Measurements from ENCODE around the gene HTATSF1.

HTATSF1 gene, protein sequence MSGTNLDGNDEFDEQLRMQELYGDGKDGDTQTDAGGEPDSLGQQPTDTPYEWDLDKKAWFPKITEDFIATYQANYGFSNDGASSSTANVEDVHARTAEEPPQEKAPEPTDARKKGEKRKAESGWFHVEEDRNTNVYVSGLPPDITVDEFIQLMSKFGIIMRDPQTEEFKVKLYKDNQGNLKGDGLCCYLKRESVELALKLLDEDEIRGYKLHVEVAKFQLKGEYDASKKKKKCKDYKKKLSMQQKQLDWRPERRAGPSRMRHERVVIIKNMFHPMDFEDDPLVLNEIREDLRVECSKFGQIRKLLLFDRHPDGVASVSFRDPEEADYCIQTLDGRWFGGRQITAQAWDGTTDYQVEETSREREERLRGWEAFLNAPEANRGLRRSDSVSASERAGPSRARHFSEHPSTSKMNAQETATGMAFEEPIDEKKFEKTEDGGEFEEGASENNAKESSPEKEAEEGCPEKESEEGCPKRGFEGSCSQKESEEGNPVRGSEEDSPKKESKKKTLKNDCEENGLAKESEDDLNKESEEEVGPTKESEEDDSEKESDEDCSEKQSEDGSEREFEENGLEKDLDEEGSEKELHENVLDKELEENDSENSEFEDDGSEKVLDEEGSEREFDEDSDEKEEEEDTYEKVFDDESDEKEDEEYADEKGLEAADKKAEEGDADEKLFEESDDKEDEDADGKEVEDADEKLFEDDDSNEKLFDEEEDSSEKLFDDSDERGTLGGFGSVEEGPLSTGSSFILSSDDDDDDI

GRCh38 chrX:136497556-136498052, at the start of gene HTATSF1:
Gene HTATSF1, plus strand, starts transcription at chrX:136497592. Its CDS starts 93 bp downstream, at chrX:136497685.
- DNase-seq (ENCODE audit: low spot score), result peak; percentile 4

DNA sequence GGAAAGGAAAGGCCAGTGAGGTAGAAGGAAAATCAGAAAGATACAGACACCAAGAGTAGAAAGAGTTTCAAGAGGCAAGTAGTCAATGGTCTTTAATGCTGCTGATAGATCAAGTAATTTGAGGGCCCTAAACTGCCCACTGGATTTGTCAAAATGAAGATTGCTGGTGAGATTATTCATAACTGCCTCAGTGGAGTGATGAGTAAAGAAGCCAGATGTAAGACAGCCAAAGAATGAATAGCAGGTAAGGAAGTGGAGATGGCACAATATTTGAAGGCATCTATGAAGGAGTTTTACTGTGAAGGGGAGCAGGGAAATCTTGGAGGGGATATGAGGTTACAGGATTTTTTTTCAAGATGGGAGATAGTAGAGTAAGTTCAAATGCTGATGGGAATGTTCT, 49.4 kb upstream of the HTATSF1 start:
- no peak for DNase-seq (ENCODE audit: low spot score)

GRCh38 chrX:136450050-136450830, 47.2 kb upstream of the HTATSF1 start:
- no peak for DNase-seq (ENCODE audit: low spot score)

GRCh38 chrX:136452614-136453013, 44.8 kb upstream of the HTATSF1 start:
- no peak for DNase-seq (ENCODE audit: low spot score)

DNA sequence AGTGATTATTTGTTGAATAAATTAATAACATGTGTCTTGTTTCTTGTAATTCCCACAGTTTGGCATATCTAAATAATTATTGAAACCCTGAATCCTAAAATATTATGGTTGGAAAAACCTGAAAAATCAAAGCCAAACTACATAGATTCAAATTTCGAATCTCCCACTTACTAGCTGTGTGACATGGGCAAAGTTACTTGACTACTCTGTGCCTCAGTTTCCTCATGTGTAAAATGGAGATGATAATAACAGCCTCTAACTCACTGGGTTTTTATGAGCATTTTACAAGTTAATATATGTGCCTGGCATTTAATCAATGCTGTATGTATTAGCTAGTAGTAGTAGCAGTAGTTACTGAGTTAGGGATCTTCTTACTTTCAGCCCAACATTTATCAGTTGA, 44.3 kb upstream of the HTATSF1 start:
- no peak for DNase-seq (ENCODE audit: low spot score)

DNA sequence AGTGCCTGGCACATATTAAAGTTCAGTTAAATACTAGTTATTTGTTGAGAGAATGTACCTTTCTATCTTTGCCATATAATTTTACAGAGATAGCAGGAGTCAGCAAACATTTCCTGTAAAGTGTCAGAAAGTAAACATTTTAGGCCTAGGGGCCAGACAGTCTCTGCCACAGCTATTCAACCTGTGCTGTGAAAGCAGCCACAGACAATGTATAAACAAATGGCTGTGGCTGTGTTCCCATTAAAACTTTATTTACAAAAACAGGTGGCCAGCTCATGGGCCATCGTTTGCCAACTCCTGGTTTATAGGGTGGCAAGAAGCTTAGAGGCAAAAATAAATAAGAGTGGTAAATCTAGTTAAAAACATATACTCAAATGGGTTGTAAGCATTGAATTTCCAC, 43.6 kb upstream of the HTATSF1 start:
- DNase-seq (ENCODE audit: low spot score), result no peak

DNA sequence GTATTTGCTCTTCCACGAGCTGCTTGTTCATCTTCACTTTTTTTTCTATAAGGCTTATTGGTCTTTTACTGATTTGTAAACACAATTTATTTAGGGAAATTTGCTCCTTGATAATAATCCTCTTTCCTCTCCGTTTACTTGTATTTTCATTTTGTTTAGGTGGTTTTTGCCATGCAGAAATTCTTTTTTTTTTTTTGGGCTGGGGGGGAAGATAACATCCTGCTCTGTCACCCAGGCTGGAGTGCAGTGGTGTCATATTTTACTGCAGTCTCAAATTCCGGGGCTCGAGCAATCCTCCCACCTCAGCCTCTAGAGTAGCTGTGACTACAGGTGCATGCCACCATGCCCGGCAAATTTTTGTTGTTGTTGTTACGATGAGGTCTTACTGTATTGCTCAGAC, 41.3 kb upstream of the HTATSF1 start:
- no peak for DNase-seq (ENCODE audit: low spot score)

DNA sequence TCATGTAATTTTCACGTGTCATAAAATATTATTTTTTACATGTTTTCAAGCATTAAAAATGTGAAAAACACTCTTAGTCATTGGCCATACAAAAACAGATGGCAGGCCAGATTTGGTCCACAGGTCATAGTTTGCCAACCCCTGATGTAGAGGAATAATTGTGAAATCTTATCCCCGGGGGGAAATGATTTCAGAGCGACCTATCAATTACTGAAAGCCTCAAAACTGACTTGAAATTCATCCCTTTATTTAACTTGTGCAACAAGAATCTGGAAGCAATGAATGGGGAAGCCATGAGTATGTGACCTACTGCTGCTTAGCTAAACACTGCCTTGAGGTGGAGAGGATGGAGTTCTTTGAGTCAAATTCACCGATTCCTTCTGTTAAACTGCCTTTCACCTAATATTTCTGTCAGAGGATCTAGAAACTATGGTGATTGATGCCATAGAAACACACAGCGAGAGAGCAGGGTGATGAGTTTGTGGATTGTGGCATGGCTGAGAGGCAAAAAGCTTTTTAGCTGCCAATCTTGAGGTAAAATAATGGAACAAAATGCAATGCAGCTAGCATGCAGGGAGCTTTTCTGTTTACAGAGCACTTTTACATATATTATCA, 40.0 kb upstream of the HTATSF1 start:
- no peak for DNase-seq (ENCODE audit: low spot score)

- DNase-seq (ENCODE audit: low spot score), result no peak
Measured at GRCh38 chrX:136464589-136464988, 32.8 kb upstream of the HTATSF1 start.

DNA sequence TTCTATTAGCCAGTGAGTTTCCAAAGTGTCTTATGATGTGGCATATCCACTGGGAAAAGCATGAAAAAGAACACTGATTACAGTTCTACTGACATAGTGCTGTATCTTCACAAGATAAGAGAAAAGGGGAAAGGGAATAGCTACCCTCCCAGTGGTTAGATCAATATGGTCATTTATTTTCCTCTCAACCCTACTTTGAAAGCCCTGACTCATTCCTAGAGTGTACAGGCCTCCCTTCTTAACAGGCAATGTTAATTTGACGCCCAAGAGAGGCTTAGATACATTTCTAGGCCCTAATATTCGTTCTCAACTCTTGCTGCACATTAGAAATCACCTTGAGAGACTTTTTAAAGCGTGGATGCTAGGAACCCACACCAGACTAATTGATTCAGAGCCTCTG, 30.1 kb upstream of the HTATSF1 start:
- DNase-seq (ENCODE audit: low spot score), result no peak

- no peak for DNase-seq (ENCODE audit: low spot score)
Measured at GRCh38 chrX:136468391-136469103, 28.8 kb upstream of the HTATSF1 start.

DNA sequence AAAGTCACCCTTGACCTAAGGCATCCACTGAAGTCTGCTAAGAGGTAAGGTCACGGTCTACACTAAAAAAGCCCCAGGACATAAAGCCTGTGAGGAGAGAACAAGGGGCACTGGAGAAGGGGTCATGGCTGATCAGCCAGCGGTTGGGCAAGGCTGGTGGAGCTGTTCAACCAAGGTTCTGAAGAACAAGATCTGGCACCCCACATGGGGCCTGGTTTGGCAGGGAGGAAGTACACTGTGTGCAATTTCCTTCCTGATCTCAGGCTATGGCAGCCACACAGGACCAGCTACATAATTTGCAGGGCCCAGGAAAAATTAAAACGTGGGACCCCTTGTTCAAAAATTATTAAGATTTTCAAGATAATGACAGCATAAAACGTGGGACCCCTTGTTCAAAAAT, 23.7 kb upstream of the HTATSF1 start:
- no peak for DNase-seq (ENCODE audit: low spot score)

DNA sequence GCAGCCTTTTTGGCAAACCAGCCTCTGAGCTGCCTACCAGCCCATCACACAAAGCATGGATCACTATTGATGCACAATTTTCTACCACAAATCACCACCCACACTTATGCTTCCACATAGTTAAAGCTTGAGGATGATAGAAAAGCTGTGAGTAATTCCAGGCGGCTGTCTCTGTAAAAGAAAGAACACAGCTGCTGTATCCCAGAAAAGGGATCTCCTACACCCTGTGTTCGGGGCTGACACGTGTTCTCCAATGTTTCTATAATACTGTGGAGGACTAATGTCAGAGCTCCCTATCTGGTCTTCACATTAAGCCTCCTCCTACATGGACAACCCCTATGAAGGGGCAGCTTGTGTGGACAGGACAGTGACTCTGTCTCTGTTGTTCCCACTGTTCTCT, 22.2 kb upstream of the HTATSF1 start:
- no peak for DNase-seq (ENCODE audit: low spot score)

- DNase-seq (ENCODE audit: low spot score), result no peak
Measured at GRCh38 chrX:136476501-136476900, 20.9 kb upstream of the HTATSF1 start.

DNA sequence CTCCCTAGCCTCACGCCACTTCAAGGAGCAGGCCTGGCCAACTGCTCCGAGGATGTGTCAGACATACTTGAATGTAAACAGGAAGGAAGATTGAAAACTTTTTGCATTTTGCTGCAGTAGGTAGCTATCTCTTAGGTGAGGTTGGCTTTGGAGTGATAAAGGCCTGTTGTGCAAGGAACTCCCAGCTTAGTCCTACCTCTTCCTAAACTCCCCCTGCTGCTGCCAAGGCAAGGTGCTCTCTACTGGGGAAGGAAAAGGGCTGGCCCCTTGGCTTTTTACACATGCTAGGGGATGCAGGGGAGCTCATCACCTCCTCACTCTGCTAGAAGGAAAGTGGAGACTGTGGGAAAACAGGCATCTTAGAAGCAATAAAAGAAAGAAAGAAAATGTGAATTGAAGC, 20.4 kb upstream of the HTATSF1 start:
- DNase-seq (ENCODE audit: low spot score), result no peak

DNA sequence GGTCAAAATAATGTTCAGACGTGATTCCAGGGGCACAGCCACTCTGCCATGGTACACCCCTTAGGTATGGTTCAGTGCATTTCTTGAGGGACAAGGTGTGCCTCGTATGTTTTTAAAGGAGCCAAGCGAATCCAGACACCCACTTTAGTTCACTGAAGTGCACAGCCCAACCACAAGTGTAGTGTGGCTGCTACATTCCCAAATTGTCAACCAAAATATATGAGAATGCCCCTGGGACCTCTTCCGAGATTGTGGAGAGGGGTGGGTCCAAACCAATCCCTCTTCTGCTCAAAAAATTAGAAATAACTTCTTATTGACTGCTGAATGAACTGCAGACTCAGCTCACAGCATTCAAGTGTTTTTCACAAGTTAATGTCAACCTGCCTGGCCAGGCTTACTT, 17.0 kb upstream of the HTATSF1 start:
- DNase-seq (ENCODE audit: low spot score), result no peak

GRCh38 chrX:136487647-136488046, 9.7 kb upstream of the HTATSF1 start, which contains the start of gene BRS3:
Gene BRS3, plus strand, starts transcription at chrX:136487947. Its CDS starts 168 bp downstream, at chrX:136488115.
- no peak for DNase-seq (ENCODE audit: low spot score)

DNA sequence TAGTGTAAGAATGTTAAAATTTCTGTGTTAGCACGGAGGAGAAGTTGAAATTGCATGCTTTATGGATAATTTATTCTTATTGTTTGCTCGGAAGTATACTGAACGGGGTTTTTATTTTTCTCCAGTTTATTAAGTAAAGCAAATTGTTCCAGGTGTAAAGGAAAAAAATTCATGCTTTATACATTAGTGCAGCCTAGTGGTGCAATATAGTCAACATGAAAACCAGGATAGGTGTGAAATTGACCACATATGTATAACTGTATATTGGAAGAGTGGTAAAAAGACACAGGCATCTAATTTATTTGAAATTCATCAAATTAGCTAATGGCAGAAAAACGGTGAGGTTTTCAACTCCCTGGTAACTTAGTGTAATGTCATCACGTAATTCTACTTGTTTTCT, 8.7 kb upstream of the HTATSF1 start:
- no peak for DNase-seq (ENCODE audit: low spot score)

GRCh38 chrX:136491832-136492231, 5.6 kb upstream of the HTATSF1 start:
- no peak for DNase-seq (ENCODE audit: low spot score)

GRCh38 chrX:136493011-136493410, 4.4 kb upstream of the HTATSF1 start:
- DNase-seq (ENCODE audit: low spot score), result no peak

DNA sequence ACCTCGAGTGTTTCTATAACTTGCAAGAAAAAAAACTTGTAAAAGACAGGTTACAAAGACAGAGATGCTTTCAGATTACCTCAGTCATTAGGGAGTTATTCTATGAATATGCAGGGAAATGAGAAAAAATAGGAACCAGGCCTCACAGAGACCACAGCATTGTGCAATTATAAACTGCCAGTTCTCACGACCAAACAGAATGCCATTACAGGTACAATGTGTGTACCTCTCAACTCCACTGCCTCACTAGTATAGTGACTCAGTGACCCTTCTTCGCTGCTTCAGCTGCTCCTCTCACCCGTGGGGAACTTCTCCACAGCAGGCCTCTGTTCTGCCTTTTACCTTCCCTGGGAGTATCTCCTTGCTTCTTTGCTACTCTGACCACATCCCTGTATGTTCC, 2.3 kb upstream of the HTATSF1 start:
- no peak for DNase-seq (ENCODE audit: low spot score)
